Body of pancreas (tissue), 4 donors: ENCODE results near the gene EIF3F.

ENCODE experiments used
- CTCF ChIP-seq, 7 experiments: fragments of 450-650 bp in 4 of 7; fragments of 200-600 bp in 3 of 7; sonication (generic) in 3 of 7; IDR thresholded peaks; one replicate each; pipeline ENCODE4 v1.5.1; 2016 to 2019; ENCODE audit warnings: antibody characterized with exemption in 7 of 7
- POLR2A ChIP-seq, 3 donors: fragments of 450-650 bp; IDR thresholded peaks; one replicate each; pipeline ENCODE4 v1.6.1; 2016; ENCODE audit warnings: antibody characterized with exemption in 3 of 3, mild to moderate bottlenecking in 2 of 3

DNA sequence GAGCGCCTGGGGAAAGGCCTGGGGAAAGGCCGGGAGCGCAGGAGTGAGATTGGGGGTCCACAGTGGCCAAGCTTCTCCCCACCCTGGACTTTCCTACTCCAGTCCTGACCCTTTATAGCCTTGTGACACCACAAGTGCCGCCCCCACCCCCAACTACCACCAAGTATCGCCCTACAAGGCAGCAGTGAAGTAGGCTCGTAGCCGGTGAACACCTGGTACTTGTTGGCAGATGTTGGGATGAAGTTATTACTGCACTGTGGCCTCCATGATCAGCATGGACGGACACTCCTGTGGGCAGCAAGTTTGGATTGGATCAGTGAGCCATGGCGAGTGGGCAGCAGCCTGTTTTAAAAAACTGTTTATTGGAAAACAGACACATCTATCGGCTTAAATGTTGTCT is 45.0 kb downstream of the EIF3F start:
- TF ChIP-seq CTCF (IDR thresholded peaks at IDR 0.05) (no peak), POLR2A (IDR thresholded peaks at IDR 0.05) (no peak)
